Measurements from ENCODE around the gene HACE1. TPM values are rescaled to one million over a fixed set of nuclear protein-coding genes. Genes with fewer than 3 reads are reported as not detected.
"Not testable (repeated sequence)": the region's sequence is repeated elsewhere in the genome, so short reads cannot be mapped to it uniquely, and the experiment has no call there.

Gene HACE1
- total and polyA plus RNA-seq, 2 experiments from 2014 or later, result 6.9 to 14.5 TPM

GRCh38 chr6:104908031-104908887, 48.5 kb upstream of the HACE1 start:
- H3K9me2 ChIP-seq (replicated peaks; ENCODE audit: insufficient read depth), result no peaks in the 10 kb centered on the region
- H3K4me3 ChIP-seq, result no peak overlapping the region
- H3K4me2 ChIP-seq, result no peak overlapping the region
- no peaks in the 10 kb centered on the region for H3K4me1 ChIP-seq (ENCODE audit: insufficient read depth)
- H2AFZ ChIP-seq, result no peak overlapping the region
- no peak for DNase-seq (ENCODE audit: low spot score)
- H3K79me2 ChIP-seq, result no peaks in the 10 kb centered on the region
- H3K9me3 ChIP-seq (ENCODE audit: low read depth), result peaks cover 3% of the 10 kb centered on the region
- WGBS (ENCODE audit: low lambda C conversion rate, missing lambda C conversion rate), result 81% methylated on average over 6 of the region's 6 CpGs
- H3K27ac ChIP-seq, result no peak overlapping the region
- H3K36me3 ChIP-seq (replicated peaks; ENCODE audit: insufficient read depth, low read depth), result no peaks in the 10 kb centered on the region
- H3K27me3 ChIP-seq, result no peaks in the 10 kb centered on the region
- TF ChIP-seq EZH2phosphoT487 (IDR thresholded peaks at IDR 0.05; ENCODE audit: low read depth, severe bottlenecking, unreplicated experiment), result no peak
- H4K20me1 ChIP-seq (ENCODE audit: insufficient read depth, poor library complexity, severe bottlenecking), result no peaks in the 10 kb centered on the region

GRCh38 chr6:104898893-104899292, 39.2 kb upstream of the HACE1 start:
- H3K9me3 ChIP-seq (ENCODE audit: low read depth); DNase-seq (ENCODE audit: low spot score); H3K4me3 ChIP-seq; H3K79me2 ChIP-seq; H3K27ac ChIP-seq; H4K20me1 ChIP-seq (ENCODE audit: insufficient read depth, poor library complexity, severe bottlenecking); H2AFZ ChIP-seq; H3K4me2 ChIP-seq; H3K4me1 ChIP-seq (ENCODE audit: insufficient read depth); H3K36me3 ChIP-seq (replicated peaks; ENCODE audit: insufficient read depth, low read depth); H3K27me3 ChIP-seq; H3K9me2 ChIP-seq (replicated peaks; ENCODE audit: insufficient read depth): not testable (repeated sequence)
- 97% methylated on average over 7 of the region's 7 CpGs for WGBS (ENCODE audit: low lambda C conversion rate, missing lambda C conversion rate)

GRCh38 chr6:104896914-104897313, 37.2 kb upstream of the HACE1 start:
- Histone ChIP-seq H3K4me3 (no peak overlapping the region), H3K79me2 (no peaks in the 10 kb centered on the region), H4K20me1 (ENCODE audit: insufficient read depth, poor library complexity, severe bottlenecking) (no peaks in the 10 kb centered on the region), H2AFZ (no peak overlapping the region), H3K9me2 (replicated peaks; ENCODE audit: insufficient read depth) (no peaks in the 10 kb centered on the region), H3K4me1 (ENCODE audit: insufficient read depth) (no peaks in the 10 kb centered on the region), H3K4me2 (no peak overlapping the region), H3K9me3 (ENCODE audit: low read depth) (no peaks in the 10 kb centered on the region), H3K36me3 (replicated peaks; ENCODE audit: insufficient read depth, low read depth) (no peaks in the 10 kb centered on the region), H3K27me3 (no peaks in the 10 kb centered on the region), H3K27ac (no peak overlapping the region)
- WGBS (ENCODE audit: low lambda C conversion rate, missing lambda C conversion rate), result 83% methylated on average over 5 of the region's 5 CpGs
- no peak for TF ChIP-seq EZH2phosphoT487 (IDR thresholded peaks at IDR 0.05; ENCODE audit: low read depth, severe bottlenecking, unreplicated experiment)
- peak; percentile 41 for TF ChIP-seq CTCF (IDR thresholded peaks at IDR 0.05; ENCODE audit: poor library complexity)
- no peak for TF ChIP-seq EZH2 (IDR thresholded peaks at IDR 0.05; ENCODE audit: borderline replicate concordance)
- no peak for DNase-seq (ENCODE audit: low spot score)

- TF ChIP-seq EZH2 (IDR thresholded peaks at IDR 0.05; ENCODE audit: borderline replicate concordance) (no peak), EZH2phosphoT487 (IDR thresholded peaks at IDR 0.05; ENCODE audit: low read depth, severe bottlenecking, unreplicated experiment) (no peak), CTCF (IDR thresholded peaks at IDR 0.05; ENCODE audit: poor library complexity) (no peak)
- Histone ChIP-seq H3K4me3 (no peak overlapping the region), H3K9me3 (ENCODE audit: low read depth) (no peaks in the 10 kb centered on the region), H4K20me1 (ENCODE audit: insufficient read depth, poor library complexity, severe bottlenecking) (no peaks in the 10 kb centered on the region), H3K4me2 (no peak overlapping the region), H3K79me2 (no peaks in the 10 kb centered on the region), H3K9me2 (replicated peaks; ENCODE audit: insufficient read depth) (no peaks in the 10 kb centered on the region), H3K27me3 (no peaks in the 10 kb centered on the region), H2AFZ (no peak overlapping the region), H3K36me3 (replicated peaks; ENCODE audit: insufficient read depth, low read depth) (no peaks in the 10 kb centered on the region), H3K27ac (no peak overlapping the region), H3K4me1 (ENCODE audit: insufficient read depth) (no peaks in the 10 kb centered on the region)
- 81% methylated on average over 3 of the region's 3 CpGs for WGBS (ENCODE audit: low lambda C conversion rate, missing lambda C conversion rate)
- no peak for DNase-seq (ENCODE audit: low spot score)
Measured at GRCh38 chr6:104888066-104888465, 28.3 kb upstream of the HACE1 start.
